ENCODE results near the gene ACOX3. TPM values are rescaled to one million over a fixed set of nuclear protein-coding genes. Genes with fewer than 3 reads are reported as not detected.

ACOX3 gene
- total and polyA plus RNA-seq, 11 donors = 16.9 to 51.6 (median 24.1) TPM

GRCh38 chr4:8345946-8346814 lies 94.3 kb downstream of the ACOX3 start:
- TF ChIP-seq CTCF (IDR thresholded peaks at IDR 0.05) = no peak
- TF ChIP-seq POLR2A (IDR thresholded peaks at IDR 0.05) = no peak
- peaks cover 0 to 29% (median 14%) of the 10 kb centered on the region in 12 donors for H3K4me1 ChIP-seq
- no peak overlapping the region for H3K4me3 ChIP-seq
- 88 to 92% (median 90%) methylated on average over 37 to 39 of the region's 39 CpGs for WGBS, 4 donors
- DNase-seq (peak in 1 of 5 donors; percentile 18), ATAC-seq (no peak)
- H3K27ac ChIP-seq = peak overlapping the region in 4 of 12 donors; percentile 0 to 42 (median 24)
- intact Hi-C loops (cut with DNase I) = loop anchor here in 1 of 10 donors (10.0 kb wide), 1 partner anchor 49 kb away; no protein-coding TSS in a partner anchor
- H3K9me3 ChIP-seq = no peaks in the 10 kb centered on the region
- H3K27me3 ChIP-seq = no peaks in the 10 kb centered on the region
- H3K36me3 ChIP-seq = no peaks in the 10 kb centered on the region

DNA sequence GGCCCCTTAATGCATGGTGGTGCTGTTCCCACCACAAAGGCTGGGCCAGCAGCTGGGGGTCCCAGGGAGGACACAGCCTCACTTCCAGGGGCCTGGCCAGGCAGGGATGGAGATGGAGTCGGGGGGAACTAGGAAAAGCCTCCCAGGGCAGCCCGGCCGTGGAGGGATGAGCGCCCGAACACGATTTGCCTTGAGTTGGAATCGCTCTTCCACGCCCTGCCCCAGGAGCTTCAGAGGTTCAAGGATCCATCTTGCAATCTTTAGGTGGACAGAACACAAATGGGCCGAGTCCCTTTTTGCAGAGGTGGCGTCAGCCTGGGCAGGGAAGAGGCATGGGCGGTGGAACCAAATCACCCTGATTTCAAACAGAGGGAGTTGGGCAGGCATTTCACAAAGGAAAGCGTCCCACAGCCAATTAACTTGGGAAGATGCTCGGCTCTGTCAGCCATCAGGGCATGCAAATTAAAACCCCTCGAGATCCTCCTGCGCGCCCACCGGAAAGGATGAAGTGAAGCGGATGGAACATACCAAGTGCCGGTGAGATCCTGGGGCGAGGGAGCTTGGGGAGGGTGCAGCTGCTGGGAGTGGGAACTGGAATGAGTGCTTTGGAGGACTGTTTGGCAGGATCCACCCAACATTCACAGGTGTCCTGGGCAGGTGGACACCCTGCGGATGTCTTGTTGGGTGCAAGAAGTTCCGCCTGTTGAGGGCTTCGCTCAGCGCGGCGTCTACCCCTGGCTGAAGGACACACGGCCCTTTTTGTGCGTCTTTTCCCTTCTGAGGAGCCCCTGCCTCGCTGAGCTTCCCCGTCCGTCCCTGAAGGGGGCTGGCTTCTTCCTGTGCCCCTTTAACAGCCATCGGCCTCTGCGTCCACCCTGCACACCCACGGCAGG lies 95.2 kb downstream of the ACOX3 start:
- Histone ChIP-seq H3K27me3 (no peaks in the 10 kb centered on the region), H3K27ac (no peak overlapping the region), H3K4me1 (peaks cover 3 to 31% (median 20%) of the 10 kb centered on the region in 12 donors), H3K36me3 (no peaks in the 10 kb centered on the region), H3K4me3 (no peak overlapping the region), H3K9me3 (no peaks in the 10 kb centered on the region)
- WGBS, 4 donors = 95 to 96% (median 96%) methylated on average over 34 of the region's 34 CpGs
- DNase-seq (no peak), ATAC-seq (no peak)
- intact Hi-C loops (cut with DNase I) = loop anchor here in 1 of 10 donors (10.0 kb wide), 1 partner anchor 50 kb away; no protein-coding TSS in a partner anchor
- no peak for TF ChIP-seq CTCF (IDR thresholded peaks at IDR 0.05)
- TF ChIP-seq POLR2A (IDR thresholded peaks at IDR 0.05) = no peak

GRCh38 chr4:8344377-8344776 lies 96.1 kb downstream of the ACOX3 start:
- DNase-seq = no peak

More at GRCh38 chr4:8344377-8344776, 96.1 kb downstream of the ACOX3 start:
- H3K36me3 ChIP-seq = no peaks in the 10 kb centered on the region
- no peak overlapping the region for H3K4me3 ChIP-seq
- no peaks in the 10 kb centered on the region for H3K27me3 ChIP-seq
- no peak for TF ChIP-seq CTCF (IDR thresholded peaks at IDR 0.05)
- TF ChIP-seq POLR2A (IDR thresholded peaks at IDR 0.05) = no peak
- intact Hi-C loops (cut with DNase I) = loop anchor here in 3 of 10 donors (5.0 to 10.0 kb wide), 3 partner anchors 48 to 67 kb away; no protein-coding TSS in a partner anchor
- no peak overlapping the region for H3K27ac ChIP-seq
- no peaks in the 10 kb centered on the region for H3K9me3 ChIP-seq
- peaks cover 6 to 35% (median 24%) of the 10 kb centered on the region in 12 donors for H3K4me1 ChIP-seq
- ATAC-seq = no peak
- WGBS, 4 donors = 72 to 81% (median 77%) methylated on average over 14 of the region's 14 CpGs
